ENCODE data around the gene GRIK4.

Gene GRIK4

DNA sequence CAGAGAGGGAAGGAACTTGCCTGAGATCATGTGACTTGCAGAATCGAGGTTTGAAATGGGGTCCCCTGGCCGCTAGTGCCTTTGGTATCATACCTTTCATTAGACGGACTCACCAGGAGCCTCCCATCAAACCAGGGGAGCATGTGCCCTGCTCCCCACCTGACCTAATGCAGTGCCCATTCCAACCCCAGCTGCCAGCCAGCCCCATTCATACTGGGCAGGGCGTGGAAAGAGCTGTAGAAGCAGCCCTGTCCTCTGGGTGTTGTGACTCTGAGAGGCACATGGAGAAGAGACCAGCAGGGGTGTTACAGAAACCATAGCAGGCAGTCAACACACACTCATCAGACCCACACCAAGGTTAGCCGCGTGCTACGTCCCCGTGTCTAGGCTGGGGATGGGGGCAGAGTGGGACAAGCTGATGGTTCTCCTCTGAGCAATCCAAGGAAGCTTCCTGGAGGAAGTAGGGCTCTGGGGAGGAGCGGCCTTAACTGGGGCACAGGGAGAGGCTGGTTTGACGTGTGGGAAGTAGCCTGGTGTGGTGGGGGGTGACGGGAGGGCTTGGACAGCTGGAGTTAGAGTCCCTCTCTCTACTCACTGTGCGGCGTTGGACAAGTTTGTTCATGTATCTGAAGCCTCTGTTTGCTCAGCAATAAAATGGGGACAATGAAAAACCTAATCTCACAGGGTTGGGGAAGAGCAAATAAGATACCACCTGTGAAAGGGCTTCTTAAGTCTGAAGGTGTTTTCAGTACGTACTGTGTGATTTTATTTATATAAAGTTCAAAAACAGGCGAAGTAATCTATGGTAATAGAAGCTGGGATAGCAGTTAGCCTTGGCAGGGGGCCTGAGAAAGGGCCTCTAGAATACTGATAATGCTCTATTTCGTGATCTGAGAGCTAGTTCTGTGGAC, 14.0 kb downstream of the GRIK4 start:
- DNase-seq: peak; percentile 59

GRCh38 chr11:120526241-120526640, 14.7 kb downstream of the GRIK4 start:
- DNase-seq: no peak

GRCh38 chr11:120527111-120527761, 15.7 kb downstream of the GRIK4 start:
- DNase-seq: peak; percentile 58

DNA sequence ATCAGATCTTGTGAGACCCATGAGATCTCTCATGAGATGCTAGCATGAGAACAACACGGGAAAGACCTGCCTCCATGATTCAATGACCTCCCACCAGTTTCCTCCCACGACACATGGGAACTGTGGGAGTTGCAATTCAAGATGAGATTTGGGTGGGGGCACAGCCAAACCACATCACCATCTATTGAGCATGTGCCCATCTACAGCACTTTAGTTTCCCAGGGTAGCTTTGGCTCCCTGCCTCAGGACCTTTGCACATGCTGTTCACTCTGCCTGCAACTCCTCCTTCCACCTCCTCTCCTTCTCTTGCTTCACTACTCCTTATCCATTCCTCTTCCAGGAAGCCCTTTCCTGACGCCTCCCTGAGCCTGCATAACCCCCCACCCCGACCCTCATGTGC, 17.2 kb downstream of the GRIK4 start:
- no peak for DNase-seq

GRCh38 chr11:120529214-120529613, 17.7 kb downstream of the GRIK4 start:
- DNase-seq: no peak

DNA sequence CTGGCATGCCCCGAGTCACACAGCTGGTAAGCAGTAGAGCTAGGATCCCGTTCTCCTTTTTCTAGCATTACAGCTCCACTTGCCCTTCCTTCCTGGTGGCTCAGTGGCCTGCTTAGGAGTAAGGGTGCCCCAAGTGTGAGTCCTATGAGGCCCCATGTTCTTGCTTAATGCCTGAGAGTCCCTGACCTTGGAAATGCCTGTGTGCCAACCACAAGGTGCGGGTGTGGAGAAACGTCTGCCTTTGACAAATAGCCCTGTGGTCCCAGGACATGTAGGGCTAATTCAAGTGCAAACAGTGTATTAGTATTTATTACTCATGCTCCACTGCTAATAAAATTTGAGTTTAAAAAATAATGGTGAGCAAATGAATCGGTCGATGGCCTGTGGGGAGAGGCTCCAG, 18.4 kb downstream of the GRIK4 start:
- DNase-seq: no peak

GRCh38 chr11:120532082-120532831, 20.7 kb downstream of the GRIK4 start:
- no peak for DNase-seq

GRCh38 chr11:120532832-120533196, 21.3 kb downstream of the GRIK4 start:
- no peak for DNase-seq

- no peak for DNase-seq
Observed at GRCh38 chr11:120536091-120536796, 24.7 kb downstream of the GRIK4 start.

DNA sequence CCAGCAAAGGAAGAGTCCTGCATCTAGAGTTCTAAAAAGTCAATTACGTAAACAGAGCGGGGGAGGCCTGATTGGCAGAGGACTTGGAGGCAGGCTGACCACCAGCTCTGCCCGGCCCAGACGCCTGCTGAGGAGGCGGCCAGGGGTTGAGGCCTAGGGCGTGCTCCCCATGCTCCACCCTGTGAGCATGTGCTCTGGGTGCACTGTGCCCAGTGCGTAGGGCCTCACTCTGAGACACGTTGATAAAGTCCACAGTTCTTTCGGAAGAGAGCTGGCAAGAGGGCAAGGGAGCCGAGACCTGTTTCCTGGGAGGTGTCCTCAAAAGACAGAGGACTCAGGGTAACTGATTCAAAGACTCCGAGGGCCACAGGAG, 25.2 kb downstream of the GRIK4 start:
- no peak for DNase-seq

DNA sequence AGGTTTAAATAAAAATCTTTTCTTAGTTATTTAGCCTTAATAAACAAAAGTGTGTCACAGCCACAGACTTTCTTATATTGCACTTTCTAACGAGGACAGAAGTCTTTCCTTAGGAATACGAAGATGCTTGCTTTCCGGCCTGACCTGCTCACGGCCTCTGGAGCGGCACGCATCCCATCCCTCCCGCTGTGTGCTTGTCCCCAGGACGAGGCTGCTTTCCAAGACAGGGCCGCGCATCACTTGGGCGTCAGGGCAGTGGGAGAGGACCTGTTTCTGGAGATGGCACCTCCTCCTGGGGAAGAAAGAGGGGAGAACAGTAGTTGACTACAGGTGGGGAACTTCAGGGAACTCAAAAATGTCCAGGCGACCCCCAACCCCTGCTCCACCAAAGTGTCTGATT, 26.4 kb downstream of the GRIK4 start:
- DNase-seq: no peak

DNA sequence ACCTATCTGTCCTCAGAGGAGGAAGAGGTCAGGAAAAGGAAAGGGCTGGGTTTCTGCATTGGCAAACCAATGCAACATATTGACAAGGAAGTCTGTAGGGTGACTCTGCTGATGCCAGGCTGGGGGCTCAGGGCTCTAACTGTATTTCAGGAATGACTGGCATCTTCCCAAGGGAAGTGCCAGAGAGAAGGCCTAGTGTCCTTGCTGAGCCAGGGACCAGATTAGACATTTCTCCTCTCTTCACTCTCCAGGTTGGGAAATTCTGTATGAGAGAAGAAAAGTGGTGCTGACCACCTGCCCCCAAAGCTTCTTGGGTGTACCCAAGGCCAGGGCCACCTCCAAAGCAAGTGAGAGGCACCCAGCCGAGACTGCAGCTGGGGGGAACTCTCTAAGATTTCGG, 27.2 kb downstream of the GRIK4 start:
- DNase-seq: no peak

DNA sequence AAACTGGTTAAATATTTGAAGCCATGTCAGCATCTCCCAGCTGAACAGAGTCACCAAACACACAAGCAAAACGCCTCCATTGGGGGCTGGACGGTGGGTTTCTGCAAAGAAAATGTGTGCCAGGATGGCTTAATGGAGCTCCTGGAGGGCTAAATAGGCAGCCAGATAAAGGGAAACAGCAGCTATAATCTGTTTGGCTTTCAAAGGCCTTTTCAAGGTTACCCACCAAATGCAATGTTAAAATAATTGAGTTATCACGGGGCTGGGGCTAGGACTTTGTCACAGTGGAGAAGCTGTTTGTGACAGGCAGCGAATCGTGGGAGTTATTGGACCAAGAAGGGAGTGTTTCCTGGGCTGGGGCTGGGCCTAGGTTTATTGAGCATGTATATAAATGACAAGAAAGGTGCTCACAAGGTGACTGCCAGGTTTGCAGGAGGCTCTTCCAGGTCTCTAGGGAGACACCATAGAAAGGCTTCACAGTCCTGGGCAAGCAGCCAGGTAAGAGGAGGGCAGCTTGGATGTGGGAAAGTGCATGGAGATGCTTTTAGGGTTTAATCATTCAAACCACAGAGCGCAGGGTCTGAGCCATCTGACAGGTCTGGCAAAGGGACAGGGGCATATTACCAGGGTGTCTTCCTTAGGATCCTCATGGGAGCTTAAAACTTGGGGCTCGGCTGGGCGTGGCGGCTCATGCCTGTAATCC, 28.3 kb downstream of the GRIK4 start:
- no peak for DNase-seq

DNA sequence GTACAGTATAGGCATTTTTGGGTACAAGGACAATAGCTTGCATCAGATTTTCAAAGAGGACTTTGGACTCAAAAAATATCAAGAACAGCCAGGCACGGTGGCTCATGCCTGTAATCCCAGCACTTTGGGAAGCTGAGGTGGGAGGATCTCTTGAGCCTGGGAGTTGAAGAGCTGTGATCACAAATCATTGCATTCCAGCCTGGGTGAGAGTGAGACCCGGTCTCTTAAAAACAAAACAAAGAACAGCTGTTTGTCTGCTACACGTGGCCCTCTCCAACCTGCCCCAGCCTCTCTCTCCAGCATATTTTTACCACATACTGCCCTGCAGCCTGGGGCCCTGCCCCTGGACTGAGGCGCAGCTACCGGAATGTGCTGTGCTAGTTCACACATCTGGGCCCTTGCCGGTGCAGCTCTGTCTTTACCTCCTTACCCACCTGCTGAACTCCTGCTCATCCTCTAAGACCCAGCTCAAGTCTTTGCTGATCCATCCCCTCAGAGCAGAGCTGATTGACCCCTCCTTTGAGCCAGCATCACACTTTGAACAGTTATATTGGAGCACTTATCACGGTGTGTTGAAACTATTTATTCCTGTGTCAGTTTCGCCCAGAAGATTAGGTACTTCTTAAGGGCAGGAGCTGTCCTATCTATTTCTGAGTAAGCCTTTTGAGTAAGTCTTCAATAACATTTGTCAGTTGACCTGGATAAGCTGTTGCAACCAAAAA, 29.4 kb downstream of the GRIK4 start:
- DNase-seq: no peak

DNA sequence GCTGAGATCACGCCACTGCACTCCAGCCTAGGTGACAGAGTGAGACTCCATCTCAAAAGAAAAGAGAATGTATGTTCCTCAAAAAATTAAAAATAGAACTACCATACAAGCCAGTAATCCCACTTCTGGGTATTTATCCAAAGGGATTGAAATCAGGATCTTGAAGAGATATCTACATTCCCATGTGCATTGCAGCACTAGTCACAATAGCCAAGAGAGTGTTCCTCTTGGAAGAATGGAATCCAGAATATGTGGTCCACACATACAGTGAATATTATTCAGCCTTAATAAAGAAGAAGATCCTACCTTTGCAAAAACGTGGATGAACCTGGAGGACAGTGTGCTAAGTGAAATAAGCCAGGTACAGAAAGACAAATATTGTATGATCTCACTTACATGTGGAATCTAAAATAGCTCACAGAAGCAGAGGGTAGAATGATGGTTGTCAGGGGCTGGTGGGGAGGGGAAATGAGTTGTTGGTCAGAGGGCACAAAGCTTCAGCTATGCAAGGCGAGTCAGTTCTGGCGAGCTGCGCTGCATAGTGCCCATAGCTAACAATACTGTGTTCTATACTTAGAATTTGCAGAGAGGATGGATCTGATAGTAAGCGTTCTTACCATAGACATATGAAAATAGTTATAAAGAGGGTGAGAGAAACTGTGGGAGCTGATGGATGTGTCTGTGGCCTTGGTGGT, 32.1 kb downstream of the GRIK4 start:
- no peak for DNase-seq

DNA sequence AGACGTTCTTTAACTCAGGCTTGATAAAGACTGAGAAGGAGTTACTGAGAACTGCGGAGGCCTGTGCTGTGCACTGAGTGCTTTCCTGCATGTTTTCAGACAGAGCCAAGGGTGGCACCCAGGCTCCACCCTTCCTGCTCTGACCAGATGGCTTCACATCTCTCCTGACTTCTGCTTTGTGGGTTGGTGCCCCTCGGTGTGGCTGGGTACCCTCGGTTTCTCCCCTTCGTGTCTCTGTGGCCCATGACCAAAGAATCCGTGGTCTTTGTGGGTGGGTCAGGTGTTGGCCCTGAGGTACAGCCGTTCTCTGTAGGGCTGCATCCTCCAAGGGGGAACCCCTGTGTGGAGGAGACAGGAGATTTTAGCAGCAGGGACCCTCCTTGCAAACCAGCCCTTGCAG, 34.3 kb downstream of the GRIK4 start:
- no peak for DNase-seq

DNA sequence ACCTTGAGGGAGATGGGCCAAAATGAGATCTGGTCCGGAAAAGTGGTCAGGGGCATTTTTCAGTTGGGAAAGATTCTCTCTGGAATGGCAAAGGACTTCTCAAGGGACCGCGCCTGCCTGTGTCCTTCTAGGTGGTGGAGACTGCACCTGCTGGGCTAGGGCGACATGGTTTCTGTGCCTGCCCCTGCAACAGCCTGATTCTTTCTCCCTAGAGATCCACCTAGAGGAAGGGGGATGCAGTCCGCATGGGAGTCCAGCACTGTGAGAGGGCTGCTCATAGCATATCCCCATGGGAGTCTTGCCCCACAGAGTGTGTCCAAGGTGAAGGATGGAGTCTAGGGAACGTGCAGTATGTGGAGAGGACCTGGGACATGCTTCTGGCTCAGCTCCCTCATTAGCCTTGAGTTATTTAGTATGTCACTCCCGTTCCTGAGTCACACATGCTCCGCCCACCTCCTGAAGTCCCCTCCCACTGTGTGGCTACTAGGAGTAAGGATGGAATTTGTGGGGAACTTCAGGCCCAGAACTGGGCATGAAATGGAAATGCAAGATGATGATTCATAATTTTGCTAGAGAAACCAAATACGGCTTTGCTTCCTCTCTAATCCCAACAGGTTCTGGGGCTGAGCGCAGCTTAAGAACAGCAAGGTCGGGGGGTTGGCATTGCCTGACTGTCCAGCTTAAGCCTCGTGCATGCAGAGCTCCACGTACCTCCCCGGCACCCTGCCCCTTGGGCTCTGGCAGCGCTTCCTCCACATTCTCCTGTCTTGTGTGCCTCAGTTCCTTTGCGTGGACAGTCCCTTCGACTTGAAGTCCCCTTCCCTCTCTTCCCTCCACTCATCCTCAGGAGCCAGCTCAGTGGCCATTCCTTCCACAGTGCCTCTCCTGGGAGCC, 35.0 kb downstream of the GRIK4 start:
- peak; percentile 68 for DNase-seq

- DNase-seq: no peak
Observed at GRCh38 chr11:120547316-120547715, 35.8 kb downstream of the GRIK4 start.

DNA sequence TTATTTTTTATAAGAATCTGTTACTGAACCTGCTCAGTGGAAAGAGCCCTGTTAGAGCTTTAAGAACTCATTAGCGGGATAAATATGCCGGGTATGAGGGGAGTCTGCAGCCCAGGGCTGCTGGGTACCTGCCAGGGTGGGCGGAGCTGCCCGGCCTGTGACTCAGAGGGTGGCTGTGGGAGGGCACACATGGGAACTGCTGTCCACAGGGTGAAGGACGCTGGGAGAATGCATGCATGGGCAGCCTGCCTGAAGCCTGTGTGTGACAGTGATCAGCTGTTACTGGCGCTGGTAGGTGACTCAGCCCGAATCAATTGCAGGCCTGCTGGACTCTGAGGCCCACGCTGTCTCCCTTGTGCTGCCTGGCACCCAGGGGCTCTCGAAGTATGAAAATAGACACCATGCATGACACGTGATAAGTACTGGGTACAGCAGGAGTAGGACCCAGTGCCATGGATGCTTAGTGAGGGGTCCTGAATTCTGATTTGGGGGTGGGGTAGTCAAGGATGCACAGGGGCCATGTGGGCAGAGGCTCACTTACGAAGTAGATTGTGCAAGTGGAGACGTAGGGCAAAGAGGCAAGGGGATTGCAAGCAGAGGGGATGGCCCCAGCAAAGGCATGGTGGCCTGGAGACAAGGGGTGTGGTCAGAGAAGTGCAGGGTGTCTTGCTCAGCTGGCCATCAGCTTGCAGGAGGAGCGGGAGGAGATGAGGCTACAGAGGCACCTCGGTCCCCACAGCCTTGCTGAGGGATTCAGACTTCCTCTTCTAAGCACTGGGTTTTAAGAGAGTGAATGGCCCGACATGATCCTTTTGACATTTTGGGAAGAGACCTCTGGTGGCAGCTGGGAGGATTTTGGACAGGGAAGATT, 36.5 kb downstream of the GRIK4 start:
- DNase-seq: peak; percentile 73

Measured in NCI-H526 treated with DMSO at 0.1 percent for 48 hours (cell line).